SK-N-SH (cell line): Measurements from ENCODE around the gene KIF16B.

Source experiments
- CTCF ChIP-seq: fragments of 200-600 bp; sonication (generic); IDR thresholded peaks from 2 replicates; pipeline ENCODE4 v1.6.1; 2017; ENCODE audit warnings: antibody characterized with exemption, mild to moderate bottlenecking, moderate library complexity
- ELF1 ChIP-seq: IDR thresholded peaks from 2 replicates; pipeline ENCODE4 v1.4.0; 2012
- EP300 ChIP-seq, 2 experiments: IDR thresholded peaks; 2 replicates each; pipeline versions ENCODE4 v1.4.0 to v1.6.1; 2012; ENCODE audit warnings: borderline replicate concordance in 1 of 2, low read depth in 1 of 2, low read length in 1 of 2
- EZH2phosphoT487 ChIP-seq: fragments of 200-600 bp; sonication (generic); IDR thresholded peaks from 2 replicates; pipeline ENCODE4 v1.6.1; 2017; ENCODE audit warnings: low read depth, mixed run types, mild to moderate bottlenecking, antibody characterized with exemption, moderate library complexity, borderline replicate concordance
- FOXJ3 ChIP-seq: sonication (generic); formaldehyde crosslinking; IDR thresholded peaks from 2 replicates; pipeline ENCODE4 v1.5.1; 2020; ENCODE audit warnings: mild to moderate bottlenecking, missing genetic modification reagents
- FOXM1 ChIP-seq: IDR thresholded peaks from 2 replicates; pipeline ENCODE4 v1.4.0; 2012; ENCODE audit warnings: low read depth, mild to moderate bottlenecking
- MXI1 ChIP-seq: IDR thresholded peaks from 2 replicates; pipeline ENCODE4 v1.6.1; 2012; ENCODE audit warnings: mild to moderate bottlenecking, low read depth, low read length, improper control_type of control experiment
- NFIC ChIP-seq: IDR thresholded peaks from 2 replicates; pipeline ENCODE4 v1.4.0; 2012; ENCODE audit warnings: borderline replicate concordance
- PBX3 ChIP-seq: IDR thresholded peaks from 2 replicates; pipeline ENCODE4; 2012
- REST ChIP-seq: IDR thresholded peaks from 2 replicates; pipeline ENCODE4 v1.6.1; 2012; ENCODE audit warnings: mild to moderate bottlenecking, low read depth, low read length, moderate library complexity
- SMC3 ChIP-seq: IDR thresholded peaks from 2 replicates; pipeline ENCODE4 v1.6.1; 2012; ENCODE audit warnings: low read depth, low read length, improper control_type of control experiment
- TAF1 ChIP-seq: IDR thresholded peaks from 2 replicates; pipeline ENCODE4 v1.6.1; 2012; ENCODE audit warnings: low read depth, mild to moderate bottlenecking, low read length, moderate library complexity, borderline replicate concordance
- USF1 ChIP-seq: IDR thresholded peaks from 2 replicates; pipeline ENCODE4 v1.4.0; 2012; ENCODE audit warnings: low read depth, borderline replicate concordance
- TF ChIP-seq, protein P1 (sequence below): IDR thresholded peaks from 2 replicates; pipeline ENCODE4 v1.4.0; 2012; ENCODE audit warnings: low read depth, borderline replicate concordance

- TF ChIP-seq CTCF (no peak), TAF1 (no peak), USF1 (no peak), MXI1 (no peak), FOXM1 (no peak), SMC3 (no peak), NFIC (no peak), ELF1 (no peak), EP300 (IDR thresholded peaks at IDR 0.05; ENCODE audit: borderline replicate concordance in 1 of 2, low read depth in 1 of 2, low read length in 1 of 2) (no peak), FOXJ3 (no peak), EZH2phosphoT487 (no peak), REST (no peak), PBX3 (no peak)
- TF ChIP-seq, protein P1, sequence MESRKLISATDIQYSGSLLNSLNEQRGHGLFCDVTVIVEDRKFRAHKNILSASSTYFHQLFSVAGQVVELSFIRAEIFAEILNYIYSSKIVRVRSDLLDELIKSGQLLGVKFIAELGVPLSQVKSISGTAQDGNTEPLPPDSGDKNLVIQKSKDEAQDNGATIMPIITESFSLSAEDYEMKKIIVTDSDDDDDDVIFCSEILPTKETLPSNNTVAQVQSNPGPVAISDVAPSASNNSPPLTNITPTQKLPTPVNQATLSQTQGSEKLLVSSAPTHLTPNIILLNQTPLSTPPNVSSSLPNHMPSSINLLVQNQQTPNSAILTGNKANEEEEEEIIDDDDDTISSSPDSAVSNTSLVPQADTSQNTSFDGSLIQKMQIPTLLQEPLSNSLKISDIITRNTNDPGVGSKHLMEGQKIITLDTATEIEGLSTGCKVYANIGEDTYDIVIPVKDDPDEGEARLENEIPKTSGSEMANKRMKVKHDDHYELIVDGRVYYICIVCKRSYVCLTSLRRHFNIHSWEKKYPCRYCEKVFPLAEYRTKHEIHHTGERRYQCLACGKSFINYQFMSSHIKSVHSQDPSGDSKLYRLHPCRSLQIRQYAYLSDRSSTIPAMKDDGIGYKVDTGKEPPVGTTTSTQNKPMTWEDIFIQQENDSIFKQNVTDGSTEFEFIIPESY = no peak
Observed at GRCh38 chr20:16353417-16353781, 219.8 kb downstream of the KIF16B start.
